ENCODE measurements around the gene CARMIL3.

Gene CARMIL3

DNA sequence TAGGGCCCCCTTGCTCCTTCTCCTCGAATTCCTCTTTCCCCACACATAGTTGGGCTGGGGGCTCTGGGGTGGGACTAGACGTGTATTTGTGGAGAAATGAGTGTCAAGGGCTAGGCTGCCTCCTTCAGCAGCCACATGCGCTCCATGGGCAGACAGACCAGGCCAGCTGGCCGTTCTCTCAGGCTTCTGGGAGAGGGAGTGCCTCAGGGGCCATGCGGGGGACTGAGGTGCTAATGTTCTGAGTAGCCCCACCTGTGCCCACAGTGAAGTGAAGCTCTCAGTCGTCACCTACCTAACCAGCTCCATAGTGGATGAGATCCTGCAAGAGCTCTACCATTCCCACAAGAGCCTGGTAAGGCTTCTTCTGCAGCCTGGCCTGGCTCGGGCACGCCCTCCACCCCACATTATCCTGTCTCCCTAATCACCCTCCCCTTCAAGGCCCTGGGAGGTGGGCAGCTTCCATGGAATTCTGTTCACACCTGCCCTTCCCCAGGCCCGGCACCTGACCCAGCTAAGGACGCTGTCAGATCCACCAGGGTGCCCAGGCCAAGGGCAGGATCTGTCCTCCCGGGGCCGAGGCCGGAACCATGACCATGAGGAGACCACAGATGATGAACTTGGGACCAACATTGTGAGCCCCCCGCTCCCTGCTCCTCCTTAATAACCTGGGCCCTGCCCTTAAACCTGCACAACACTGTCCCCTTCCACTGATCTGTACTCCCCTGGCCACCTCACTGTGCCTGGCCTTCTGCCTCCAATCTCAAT, 10.6 kb downstream of the CARMIL3 start:
- Histone ChIP-seq H3K27me3 (ENCODE audit: insufficient read depth, poor library complexity, severe bottlenecking) (no peaks in the 10 kb centered on the region), H3K27ac (replicated peaks) (no peak overlapping the region), H3K4me3 (replicated peaks; ENCODE audit: insufficient read depth, low read length) (no peak overlapping the region)
- TF ChIP-seq, protein P1, sequence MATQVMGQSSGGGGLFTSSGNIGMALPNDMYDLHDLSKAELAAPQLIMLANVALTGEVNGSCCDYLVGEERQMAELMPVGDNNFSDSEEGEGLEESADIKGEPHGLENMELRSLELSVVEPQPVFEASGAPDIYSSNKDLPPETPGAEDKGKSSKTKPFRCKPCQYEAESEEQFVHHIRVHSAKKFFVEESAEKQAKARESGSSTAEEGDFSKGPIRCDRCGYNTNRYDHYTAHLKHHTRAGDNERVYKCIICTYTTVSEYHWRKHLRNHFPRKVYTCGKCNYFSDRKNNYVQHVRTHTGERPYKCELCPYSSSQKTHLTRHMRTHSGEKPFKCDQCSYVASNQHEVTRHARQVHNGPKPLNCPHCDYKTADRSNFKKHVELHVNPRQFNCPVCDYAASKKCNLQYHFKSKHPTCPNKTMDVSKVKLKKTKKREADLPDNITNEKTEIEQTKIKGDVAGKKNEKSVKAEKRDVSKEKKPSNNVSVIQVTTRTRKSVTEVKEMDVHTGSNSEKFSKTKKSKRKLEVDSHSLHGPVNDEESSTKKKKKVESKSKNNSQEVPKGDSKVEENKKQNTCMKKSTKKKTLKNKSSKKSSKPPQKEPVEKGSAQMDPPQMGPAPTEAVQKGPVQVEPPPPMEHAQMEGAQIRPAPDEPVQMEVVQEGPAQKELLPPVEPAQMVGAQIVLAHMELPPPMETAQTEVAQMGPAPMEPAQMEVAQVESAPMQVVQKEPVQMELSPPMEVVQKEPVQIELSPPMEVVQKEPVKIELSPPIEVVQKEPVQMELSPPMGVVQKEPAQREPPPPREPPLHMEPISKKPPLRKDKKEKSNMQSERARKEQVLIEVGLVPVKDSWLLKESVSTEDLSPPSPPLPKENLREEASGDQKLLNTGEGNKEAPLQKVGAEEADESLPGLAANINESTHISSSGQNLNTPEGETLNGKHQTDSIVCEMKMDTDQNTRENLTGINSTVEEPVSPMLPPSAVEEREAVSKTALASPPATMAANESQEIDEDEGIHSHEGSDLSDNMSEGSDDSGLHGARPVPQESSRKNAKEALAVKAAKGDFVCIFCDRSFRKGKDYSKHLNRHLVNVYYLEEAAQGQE (IDR thresholded peaks at IDR 0.05; ENCODE audit: insufficient replicate concordance, low read depth) = no peak
- no peak for TF ChIP-seq SPI1 (IDR thresholded peaks at IDR 0.05; ENCODE audit: borderline replicate concordance, low read depth)
- TF ChIP-seq CTCF (IDR thresholded peaks at IDR 0.05; ENCODE audit: insufficient read depth, low read length) = no peak
- TF ChIP-seq GABPA (IDR thresholded peaks at IDR 0.05; ENCODE audit: low read depth) = no peak
- no peak for TF ChIP-seq POLR2AphosphoS5 (IDR thresholded peaks at IDR 0.05; ENCODE audit: low read depth)
- DNase-seq (ENCODE audit: low read depth in 1 of 2, low spot score in 1 of 2) = no peak

DNA sequence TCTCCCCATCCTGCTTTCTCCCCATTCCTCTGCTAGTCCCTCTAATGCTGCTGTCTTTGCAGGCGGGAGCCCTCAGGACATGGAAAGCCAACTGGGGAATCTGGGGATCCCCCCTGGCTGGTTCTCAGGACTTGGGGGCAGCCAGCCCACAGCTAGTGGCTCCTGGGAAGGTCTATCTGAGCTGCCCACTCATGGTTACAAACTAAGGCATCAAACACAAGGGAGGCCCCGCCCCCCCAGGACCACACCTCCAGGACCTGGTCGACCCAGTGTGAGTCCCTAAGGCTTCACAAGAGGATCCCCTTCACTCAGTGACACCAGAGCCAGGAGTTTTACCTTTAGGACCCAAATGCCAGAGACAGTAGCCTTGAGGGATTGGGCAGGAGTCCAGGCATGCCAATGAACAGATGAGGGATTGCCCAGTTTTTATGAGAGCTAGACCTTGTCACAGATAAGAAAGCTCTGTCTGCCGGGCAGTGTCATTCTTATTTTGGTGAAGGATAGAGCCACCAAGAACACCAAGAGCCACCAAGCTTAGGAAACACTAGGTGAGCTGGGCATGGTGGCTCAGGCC, 11.5 kb downstream of the CARMIL3 start:
- no peak overlapping the region for H3K27ac ChIP-seq (replicated peaks)
- no peaks in the 10 kb centered on the region for H3K27me3 ChIP-seq (ENCODE audit: insufficient read depth, poor library complexity, severe bottlenecking)
- H3K4me3 ChIP-seq (replicated peaks; ENCODE audit: insufficient read depth, low read length) = no peak overlapping the region
- TF ChIP-seq SPI1 (IDR thresholded peaks at IDR 0.05; ENCODE audit: borderline replicate concordance, low read depth) (no peak), GABPA (IDR thresholded peaks at IDR 0.05; ENCODE audit: low read depth) (no peak), POLR2AphosphoS5 (IDR thresholded peaks at IDR 0.05; ENCODE audit: low read depth) (no peak)
- no peak for DNase-seq (ENCODE audit: low read depth in 1 of 2, low spot score in 1 of 2)

DNA sequence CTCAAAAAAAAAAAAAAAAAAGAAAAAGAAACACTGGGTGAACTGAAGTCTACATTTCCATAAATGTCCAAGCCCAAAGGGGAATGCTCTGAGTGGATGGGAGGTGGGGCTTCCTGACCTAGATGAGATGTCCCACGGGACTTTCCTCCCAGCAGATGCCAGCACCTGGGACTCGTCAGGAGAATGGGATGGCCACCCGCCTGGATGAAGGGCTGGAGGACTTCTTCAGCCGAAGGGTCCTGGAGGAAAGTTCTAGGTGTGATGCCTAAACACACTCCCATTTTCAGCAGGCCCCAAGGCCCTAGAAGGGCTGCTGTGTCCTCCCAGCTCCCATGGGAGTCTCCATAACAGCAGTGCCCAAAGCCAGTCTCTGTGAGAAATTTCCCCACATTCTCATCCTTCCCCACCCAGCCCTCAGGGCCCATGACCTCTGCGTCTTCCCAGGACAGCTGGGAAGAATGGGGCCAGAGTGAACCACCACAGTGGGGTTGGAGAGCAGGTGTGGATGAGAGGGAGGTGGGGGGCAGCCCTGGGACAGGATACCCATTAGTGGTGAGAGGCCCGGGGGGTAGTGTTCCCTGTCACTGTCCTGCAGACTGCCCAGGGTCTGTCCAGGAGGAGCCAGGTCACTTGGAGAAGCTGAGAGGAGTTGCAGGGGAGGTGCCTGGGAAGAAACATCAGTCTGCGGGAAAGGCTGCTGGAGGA, 12.4 kb downstream of the CARMIL3 start:
- TF ChIP-seq GABPA (IDR thresholded peaks at IDR 0.05; ENCODE audit: low read depth) = no peak
- no peak for TF ChIP-seq POLR2AphosphoS5 (IDR thresholded peaks at IDR 0.05; ENCODE audit: low read depth)
- TF ChIP-seq, protein P1 (IDR thresholded peaks at IDR 0.05; ENCODE audit: insufficient replicate concordance, low read depth) = no peak
- no peak for TF ChIP-seq CTCF (IDR thresholded peaks at IDR 0.05; ENCODE audit: insufficient read depth, low read length)
- no peak for TF ChIP-seq SPI1 (IDR thresholded peaks at IDR 0.05; ENCODE audit: borderline replicate concordance, low read depth)
- DNase-seq (ENCODE audit: low read depth in 1 of 2, low spot score in 1 of 2) = no peak
- Histone ChIP-seq H3K27ac (replicated peaks) (no peak overlapping the region), H3K4me3 (replicated peaks; ENCODE audit: insufficient read depth, low read length) (no peak overlapping the region), H3K27me3 (ENCODE audit: insufficient read depth, poor library complexity, severe bottlenecking) (no peaks in the 10 kb centered on the region)

GRCh38 chr14:24064856-24065255, 13.0 kb downstream of the CARMIL3 start:
- Histone ChIP-seq H3K27ac (replicated peaks) (no peak overlapping the region), H3K4me3 (replicated peaks; ENCODE audit: insufficient read depth, low read length) (no peak overlapping the region), H3K27me3 (ENCODE audit: insufficient read depth, poor library complexity, severe bottlenecking) (no peaks in the 10 kb centered on the region)
- TF ChIP-seq GABPA (IDR thresholded peaks at IDR 0.05; ENCODE audit: low read depth) = no peak
- no peak for TF ChIP-seq POLR2AphosphoS5 (IDR thresholded peaks at IDR 0.05; ENCODE audit: low read depth)
- TF ChIP-seq, protein P1 (IDR thresholded peaks at IDR 0.05; ENCODE audit: insufficient replicate concordance, low read depth) = no peak
- TF ChIP-seq CTCF (IDR thresholded peaks at IDR 0.05; ENCODE audit: insufficient read depth, low read length) = no peak
- TF ChIP-seq SPI1 (IDR thresholded peaks at IDR 0.05; ENCODE audit: borderline replicate concordance, low read depth) = no peak
- no peak for DNase-seq (ENCODE audit: low read depth in 1 of 2, low spot score in 1 of 2)
